ENCODE data around the gene RCAN1.

- no peak for TF ChIP-seq CTCF (IDR thresholded peaks at IDR 0.05)
- TF ChIP-seq SIN3A (IDR thresholded peaks at IDR 0.05; ENCODE audit: borderline replicate concordance, insufficient read depth, low read depth, low read length): no peak
Measured at GRCh38 chr21:34502480-34503106, 112.3 kb downstream of the RCAN1 start.
